HCT116 (cell line): ENCODE results near the gene ZC3H12D. TPM values are rescaled to one million over a fixed set of nuclear protein-coding genes. Genes with fewer than 3 reads are reported as not detected.

Experiments
- ATAC-seq: fragments of 200-7000 bp; cut with Tn5 transposase; 2 replicates; pipeline ENCODE4 v1.9.1; 2020; ENCODE audit warnings: mild to moderate bottlenecking, moderate library complexity
- BruUV-seq: library from RNA; stranded (reverse); fragments of 400-500 nt; replicated peaks from 2 replicates; lab custom pipeline; 2021; lab: Mats Ljungman, UMichigan
- CTCF ChIA-PET: fragments of 300-600 bp; sonication (Branson Sonifier 250); formaldehyde crosslinking; loops from one replicate; lab custom pipeline; 2021; ENCODE audit warnings: antibody characterized with exemption; lab: Charles Lee
- POLR2A ChIA-PET: fragments of 300-600, 350-600 bp; sonication (Branson Sonifier 250); formaldehyde crosslinking; loops from one replicate; lab custom pipeline; 2021; ENCODE audit warnings: antibody characterized with exemption; lab: Charles Lee
- RAD21 ChIA-PET, 2 experiments: fragments of 300-600 bp; sonication (Branson Sonifier 250); formaldehyde crosslinking; loops; one replicate each; lab custom pipeline; 2023; ENCODE audit warnings: low total read pairs in 2 of 2; ENCODE audit not compliant: uncharacterized antibody in 2 of 2, unreplicated experiment in 2 of 2, low non-redundant PET in 1 of 2; lab: Charles Lee
- DNase-seq: peaks from one replicate; pipeline ENCODE4 v3.0.0-alpha.2; 2010; ENCODE audit warnings: low read depth, low spot score
- H2AFZ ChIP-seq: fragments of 200-600 bp; shearing (Covaris generic), sonication (generic); 2 replicates; pipeline ENCODE4 v1.6.1; 2017; ENCODE audit warnings: low read depth, mixed run types, mixed read lengths, antibody characterized with exemption, low read length; ENCODE audit not compliant: poor library complexity, severe bottlenecking
- H3K27ac ChIP-seq: 2 replicates; pipeline ENCODE4 v1.5.1; 2012; ENCODE audit warnings: low read depth, low read length
- H3K27me3 ChIP-seq: fragments of 200-600 bp; sonication (generic); 2 replicates; pipeline ENCODE4 v1.6.1; 2016; ENCODE audit warnings: mixed run types, low read length, mixed read lengths; ENCODE audit not compliant: insufficient read depth
- H3K36me3 ChIP-seq, 2 experiments: fragments of 200-500 bp in 1 of 2; fragments of 200-600 bp in 1 of 2; sonication (Bioruptor generic) in 1 of 2; sonication (generic) in 1 of 2; 2 replicates each; pipeline versions ENCODE4 v1.5.1 to v1.6.1; 2014 to 2016; ENCODE audit warnings: low read length in 2 of 2, inconsistent platforms in 1 of 2, mixed read lengths in 1 of 2, mixed run types in 1 of 2; ENCODE audit not compliant: insufficient read depth in 2 of 2, control insufficient read depth in 1 of 2
- H3K4me1 ChIP-seq, 2 experiments: fragments of 200-600 bp in 1 of 2; sonication (generic) in 1 of 2; 2 replicates each; pipeline versions ENCODE4 v1.5.1 to v1.6.1; 2012 to 2017; ENCODE audit warnings: low read length in 2 of 2, inconsistent platforms in 1 of 2, mild to moderate bottlenecking in 1 of 2, mixed read lengths in 1 of 2, mixed run types in 1 of 2, moderate library complexity in 1 of 2; ENCODE audit not compliant: insufficient read depth in 2 of 2, control insufficient read depth in 1 of 2
- H3K4me2 ChIP-seq: fragments of 200-600 bp; sonication (generic); 2 replicates; pipeline ENCODE4 v1.6.1; 2017; ENCODE audit warnings: mixed run types, low read length, mixed read lengths
- H3K4me3 ChIP-seq, 2 experiments: fragments of 200-600 bp in 1 of 2; sonication (generic) in 1 of 2; replicated peaks in 1 of 2; 2 replicates each; pipeline ENCODE4 v1.5.1; 2011 to 2016; ENCODE audit warnings: low read length in 2 of 2, control low read depth in 1 of 2, low read depth in 1 of 2, mild to moderate bottlenecking in 1 of 2, mixed read lengths in 1 of 2, mixed run types in 1 of 2
- H3K79me2 ChIP-seq: fragments of 200-600 bp; sonication (generic); 2 replicates; pipeline ENCODE4 v1.6.1; 2017; ENCODE audit warnings: mild to moderate bottlenecking, mixed run types, low read length, moderate library complexity, mixed read lengths; ENCODE audit not compliant: insufficient read depth
- H3K9ac ChIP-seq: fragments of 200-600 bp; sonication (generic); 2 replicates; pipeline ENCODE4 v1.6.1; 2016; ENCODE audit warnings: low read length, mixed read lengths
- H3K9me2 ChIP-seq: fragments of 200-600 bp; sonication (generic), shearing (Covaris generic); 2 replicates; pipeline ENCODE4 v1.6.1; 2017; ENCODE audit warnings: mixed run types, mild to moderate bottlenecking, moderate library complexity; ENCODE audit not compliant: insufficient read depth
- H3K9me3 ChIP-seq, 2 experiments: fragments of 200-500 bp in 1 of 2; fragments of 200-600 bp in 1 of 2; sonication (Bioruptor generic) in 1 of 2; sonication (generic) in 1 of 2; 2 replicates each; pipeline ENCODE4 v1.6.1; 2014 to 2017; ENCODE audit warnings: low read length in 2 of 2, mixed read lengths in 2 of 2, inconsistent platforms in 1 of 2, low read depth in 1 of 2, mild to moderate bottlenecking in 1 of 2, mixed run types in 1 of 2, moderate library complexity in 1 of 2; ENCODE audit not compliant: control insufficient read depth in 1 of 2, insufficient read depth in 1 of 2
- H4K20me1 ChIP-seq: fragments of 200-600 bp; sonication (generic), shearing (Covaris generic); 2 replicates; pipeline ENCODE4 v1.6.1; 2017; ENCODE audit warnings: mixed run types, mild to moderate bottlenecking, moderate library complexity; ENCODE audit not compliant: insufficient read depth
- CBX3 ChIP-seq: IDR thresholded peaks from 2 replicates; pipeline ENCODE4 v1.6.1; 2012; ENCODE audit warnings: low read depth
- EGR1 ChIP-seq: IDR thresholded peaks from 2 replicates; pipeline ENCODE4 v1.6.1; 2012; ENCODE audit warnings: low read depth
- ELF1 ChIP-seq: IDR thresholded peaks from 2 replicates; pipeline ENCODE4 v1.6.1; 2012; ENCODE audit warnings: low read depth, borderline replicate concordance
- EZH2 ChIP-seq: fragments of 200-600 bp; sonication (generic); IDR thresholded peaks from 2 replicates; pipeline ENCODE4 v1.6.1; 2017; ENCODE audit warnings: antibody characterized with exemption, mixed run types
- FOSL1 ChIP-seq: IDR thresholded peaks from 2 replicates; pipeline ENCODE4 v1.6.1; 2012; ENCODE audit warnings: low read depth
- JUND ChIP-seq: IDR thresholded peaks from 2 replicates; pipeline ENCODE4 v1.6.1; 2012
- POLR2A ChIP-seq: IDR thresholded peaks from 2 replicates; pipeline ENCODE4 v1.7.0; 2011; ENCODE audit warnings: borderline replicate concordance; ENCODE audit not compliant: insufficient read depth, insufficient read length; ENCODE audit errors: extremely low read depth
- RAD21 ChIP-seq: IDR thresholded peaks from 2 replicates; pipeline ENCODE4 v1.6.1; 2012; ENCODE audit warnings: low read depth, mild to moderate bottlenecking
- SIN3A ChIP-seq: IDR thresholded peaks from 2 replicates; pipeline ENCODE4 v1.6.1; 2012; ENCODE audit warnings: low read depth
- SP1 ChIP-seq: IDR thresholded peaks from 2 replicates; pipeline ENCODE4 v1.6.1; 2012; ENCODE audit warnings: low read depth
- TCF7L2 ChIP-seq: IDR thresholded peaks from 2 replicates; pipeline ENCODE4 v1.7.0; 2011; ENCODE audit warnings: borderline replicate concordance, inconsistent platforms; ENCODE audit not compliant: insufficient read depth, insufficient read length; ENCODE audit errors: extremely low read depth
- ZNF274 ChIP-seq: fragments of 200-500 bp; sonication (Bioruptor generic); IDR thresholded peaks from 2 replicates; pipeline ENCODE4 v1.6.1; 2014; ENCODE audit warnings: mild to moderate bottlenecking, low read depth, low read length, inconsistent platforms
- intact Hi-C: fragments of 100-400 bp; cut with micrococcal nuclease; formaldehyde crosslinking; loops from 2 replicates; pipeline ENCODE4 v1.10.0; 2022
- total RNA-seq: library from RNA; stranded (reverse); gene quantifications from one replicate; pipeline ENCODE4 v1.2.1, GENCODE V29; 2021; ENCODE audit not compliant: unreplicated experiment
- TF ChIP-seq, protein P1 (sequence below), 3 experiments: fragments of 200-600 bp in 1 of 3; sonication (generic) in 1 of 3; IDR thresholded peaks in 2 of 3; conservative IDR thresholded peaks in 1 of 3; 2 replicates each; pipeline ENCODE4 v1.5.1; 2012 to 2017; ENCODE audit warnings: low read depth in 2 of 3, low read length in 2 of 3, antibody characterized with exemption in 1 of 3, borderline replicate concordance in 1 of 3, control low read depth in 1 of 3, mild to moderate bottlenecking in 1 of 3, mixed read lengths in 1 of 3, mixed run types in 1 of 3, moderate library complexity in 1 of 3; ENCODE audit not compliant: insufficient read depth in 1 of 3
- TF ChIP-seq, protein P2 (sequence below): IDR thresholded peaks from 2 replicates; pipeline ENCODE4 v1.6.1; 2011; ENCODE audit warnings: mild to moderate bottlenecking, low read length, moderate library complexity; ENCODE audit not compliant: insufficient replicate concordance; ENCODE audit errors: extremely low read depth
- TF ChIP-seq, protein P3 (sequence below): IDR thresholded peaks from 2 replicates; pipeline ENCODE4 v1.6.1; 2012

The ZC3H12D gene
- total RNA-seq, 1 experiment from 2014 or later, result 0.30 TPM

DNA sequence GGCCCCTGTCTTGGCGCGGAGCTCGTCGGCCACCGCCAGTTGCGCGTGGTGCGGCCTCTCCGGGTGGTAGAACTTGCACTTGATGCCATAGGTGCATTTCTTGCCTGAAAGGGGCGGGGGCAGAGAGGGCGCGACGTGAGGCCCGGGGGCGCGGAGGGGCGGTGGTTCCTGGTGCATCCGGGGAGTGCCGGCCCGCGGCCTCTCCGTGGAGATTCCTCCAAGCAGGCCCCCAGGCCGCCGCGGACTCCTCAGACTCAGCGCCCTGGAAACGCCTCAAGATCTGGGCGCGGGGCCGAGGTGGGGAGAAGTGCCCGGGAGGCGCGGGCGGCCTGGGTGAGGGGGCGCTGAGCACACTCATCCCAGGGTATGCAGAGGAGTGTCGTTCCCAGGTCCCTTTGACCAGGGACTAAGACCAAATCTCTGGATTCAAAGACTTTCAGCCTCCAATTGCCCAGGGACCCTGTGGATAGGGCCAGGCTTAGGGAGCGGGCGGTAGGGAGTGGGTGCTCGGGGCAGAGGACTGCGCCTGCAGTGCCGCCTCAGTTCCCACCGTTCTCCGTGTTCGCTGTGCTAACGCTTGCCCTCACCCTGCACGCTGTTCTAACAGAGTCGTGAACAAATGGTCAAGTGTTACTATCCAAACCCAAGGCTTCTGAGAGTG is 33.3 kb downstream of the ZC3H12D start (continued):
- TF ChIP-seq ELF1 (no peak), SIN3A (no peak), RAD21 (no peak), JUND (no peak), EGR1 (no peak), EZH2 (no peak)
- TF ChIP-seq, protein P1, sequence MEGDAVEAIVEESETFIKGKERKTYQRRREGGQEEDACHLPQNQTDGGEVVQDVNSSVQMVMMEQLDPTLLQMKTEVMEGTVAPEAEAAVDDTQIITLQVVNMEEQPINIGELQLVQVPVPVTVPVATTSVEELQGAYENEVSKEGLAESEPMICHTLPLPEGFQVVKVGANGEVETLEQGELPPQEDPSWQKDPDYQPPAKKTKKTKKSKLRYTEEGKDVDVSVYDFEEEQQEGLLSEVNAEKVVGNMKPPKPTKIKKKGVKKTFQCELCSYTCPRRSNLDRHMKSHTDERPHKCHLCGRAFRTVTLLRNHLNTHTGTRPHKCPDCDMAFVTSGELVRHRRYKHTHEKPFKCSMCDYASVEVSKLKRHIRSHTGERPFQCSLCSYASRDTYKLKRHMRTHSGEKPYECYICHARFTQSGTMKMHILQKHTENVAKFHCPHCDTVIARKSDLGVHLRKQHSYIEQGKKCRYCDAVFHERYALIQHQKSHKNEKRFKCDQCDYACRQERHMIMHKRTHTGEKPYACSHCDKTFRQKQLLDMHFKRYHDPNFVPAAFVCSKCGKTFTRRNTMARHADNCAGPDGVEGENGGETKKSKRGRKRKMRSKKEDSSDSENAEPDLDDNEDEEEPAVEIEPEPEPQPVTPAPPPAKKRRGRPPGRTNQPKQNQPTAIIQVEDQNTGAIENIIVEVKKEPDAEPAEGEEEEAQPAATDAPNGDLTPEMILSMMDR (IDR thresholded peaks at IDR 0.05 in 2 of 3, conservative IDR thresholded peaks at IDR 0.05 in 1 of 3; ENCODE audit: borderline replicate concordance in 1 of 3, insufficient read depth in 1 of 3, low read depth in 2 of 3, low read length in 2 of 3), result no peak

DNA sequence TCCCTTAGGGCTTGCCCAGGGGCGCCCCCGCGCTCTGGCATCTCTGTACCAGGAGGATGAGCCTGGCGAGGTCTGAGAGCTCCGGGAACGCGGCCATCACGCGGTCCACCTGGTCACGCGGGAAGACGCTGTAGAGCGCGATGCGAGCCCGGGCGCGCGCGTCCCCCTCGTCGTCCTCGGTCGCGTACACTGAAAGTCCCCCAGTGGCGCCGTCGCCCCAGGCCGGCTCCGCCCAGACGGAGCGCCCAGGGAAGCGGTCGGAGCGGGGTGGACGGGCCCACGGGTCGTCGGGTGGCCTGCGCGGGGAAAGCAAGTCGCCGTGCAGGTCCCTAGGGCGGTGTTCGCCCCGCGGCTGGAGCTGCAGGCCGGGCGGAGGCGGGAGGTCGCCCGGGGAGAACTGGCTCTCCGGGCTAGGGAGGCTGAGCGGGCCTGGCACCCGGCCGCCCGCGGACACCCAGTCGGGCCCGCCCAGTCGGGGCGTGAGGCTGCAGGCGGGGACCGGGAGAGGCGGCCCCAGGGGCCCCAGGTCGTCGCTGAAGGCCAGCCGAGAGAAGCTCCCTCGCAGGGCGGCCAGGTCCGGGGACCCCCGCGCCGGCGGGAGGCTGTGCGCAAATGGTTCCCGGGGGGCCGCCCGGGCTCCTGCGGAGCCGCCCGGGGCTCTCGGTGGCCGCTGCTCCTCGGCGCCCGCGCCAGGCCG is 34.0 kb downstream of the ZC3H12D start:
- Histone ChIP-seq H3K4me3 (no peak overlapping the region), H2AFZ (no peak overlapping the region), H4K20me1 (no peaks in the 10 kb centered on the region), H3K9me2 (no peaks in the 10 kb centered on the region), H3K4me2 (no peak overlapping the region), H3K9ac (no peak overlapping the region), H3K79me2 (no peaks in the 10 kb centered on the region), H3K9me3 (no peaks in the 10 kb centered on the region), H3K27ac (no peak overlapping the region), H3K36me3 (no peaks in the 10 kb centered on the region), H3K4me1 (peaks cover 8 to 10% of the 10 kb centered on the region in 2 experiments; a peak in 3 of 4 replicates), H3K27me3 (no peaks in the 10 kb centered on the region)
- DNase-seq, result no peak
- ChIA-PET POLR2A (no interaction called here), RAD21 (no interaction called here), CTCF (no interaction called here)
- intact Hi-C loops, result no loop called here
- BruUV-seq, result no TSS peak
- no peak for ATAC-seq
- TF ChIP-seq EZH2 (no peak), ZNF274 (no peak), POLR2A (no peak), TCF7L2 (no peak), FOSL1 (no peak), CBX3 (no peak), SP1 (no peak)
- TF ChIP-seq, protein P2, sequence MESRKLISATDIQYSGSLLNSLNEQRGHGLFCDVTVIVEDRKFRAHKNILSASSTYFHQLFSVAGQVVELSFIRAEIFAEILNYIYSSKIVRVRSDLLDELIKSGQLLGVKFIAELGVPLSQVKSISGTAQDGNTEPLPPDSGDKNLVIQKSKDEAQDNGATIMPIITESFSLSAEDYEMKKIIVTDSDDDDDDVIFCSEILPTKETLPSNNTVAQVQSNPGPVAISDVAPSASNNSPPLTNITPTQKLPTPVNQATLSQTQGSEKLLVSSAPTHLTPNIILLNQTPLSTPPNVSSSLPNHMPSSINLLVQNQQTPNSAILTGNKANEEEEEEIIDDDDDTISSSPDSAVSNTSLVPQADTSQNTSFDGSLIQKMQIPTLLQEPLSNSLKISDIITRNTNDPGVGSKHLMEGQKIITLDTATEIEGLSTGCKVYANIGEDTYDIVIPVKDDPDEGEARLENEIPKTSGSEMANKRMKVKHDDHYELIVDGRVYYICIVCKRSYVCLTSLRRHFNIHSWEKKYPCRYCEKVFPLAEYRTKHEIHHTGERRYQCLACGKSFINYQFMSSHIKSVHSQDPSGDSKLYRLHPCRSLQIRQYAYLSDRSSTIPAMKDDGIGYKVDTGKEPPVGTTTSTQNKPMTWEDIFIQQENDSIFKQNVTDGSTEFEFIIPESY, result no peak
- TF ChIP-seq, protein P1 (IDR thresholded peaks at IDR 0.05 in 2 of 3, conservative IDR thresholded peaks at IDR 0.05 in 1 of 3; ENCODE audit: borderline replicate concordance in 1 of 3, insufficient read depth in 1 of 3, low read depth in 2 of 3, low read length in 2 of 3), result no peak
- TF ChIP-seq, protein P3, sequence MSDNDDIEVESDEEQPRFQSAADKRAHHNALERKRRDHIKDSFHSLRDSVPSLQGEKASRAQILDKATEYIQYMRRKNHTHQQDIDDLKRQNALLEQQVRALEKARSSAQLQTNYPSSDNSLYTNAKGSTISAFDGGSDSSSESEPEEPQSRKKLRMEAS, result no peak
